Heart left ventricle (tissue), 13 donors: ENCODE measurements around the gene PHKA1.

Experiments
- POLR2A ChIP-seq, 2 donors: fragments of 450-650 bp; IDR thresholded peaks; one replicate each; pipeline ENCODE4 v1.6.1; 2017; ENCODE audit warnings: antibody characterized with exemption in 2 of 2, mild to moderate bottlenecking in 2 of 2, moderate library complexity in 2 of 2
- TF ChIP-seq, protein P1 (sequence below), 12 donors: fragments of 200-600 bp; sonication (generic) in 4 of 12; IDR thresholded peaks; one replicate each; pipeline versions ENCODE4 v1.5.0 to v1.8.0; 2018 to 2022; ENCODE audit warnings: antibody characterized with exemption in 12 of 12, mild to moderate bottlenecking in 5 of 12
- donor health status: ischemic (EF 13 %, LVEDD 7.1; RV severe dilation, severe dysfunction).
- donor health status: DM: no; HTN: yes; CAD: no.
- donor health status: DM: no; HTN: no; CAD: no.
- donor health status: ischemic (EF 25% LVEDD 6.9; RV normal size, moderate dysfunction).
- donor health status: ischemic (EF 25% LVEDD 5.7; RV mildly dilated, moderate dysfunction).
- donor health status: ischemic (EF 35%, LVEDD 5.7; RV mildly dilated, moderate dysfunction).
- donor health status: nonischemic (EF 11% LVEDD 7.7; RV severe dilation, severe dysfunction).
- donor health status: DM: yes; HTN: yes; CAD: no.
- donor health status: PGD.
- donor health status: ischemic (EF 29% LVEDD 5.4; RV normal size, mild dysfunction).
- donor health status: nonischemic (EF 23%, LVEDD 6.1; RV moderate dilation, normal function).

DNA sequence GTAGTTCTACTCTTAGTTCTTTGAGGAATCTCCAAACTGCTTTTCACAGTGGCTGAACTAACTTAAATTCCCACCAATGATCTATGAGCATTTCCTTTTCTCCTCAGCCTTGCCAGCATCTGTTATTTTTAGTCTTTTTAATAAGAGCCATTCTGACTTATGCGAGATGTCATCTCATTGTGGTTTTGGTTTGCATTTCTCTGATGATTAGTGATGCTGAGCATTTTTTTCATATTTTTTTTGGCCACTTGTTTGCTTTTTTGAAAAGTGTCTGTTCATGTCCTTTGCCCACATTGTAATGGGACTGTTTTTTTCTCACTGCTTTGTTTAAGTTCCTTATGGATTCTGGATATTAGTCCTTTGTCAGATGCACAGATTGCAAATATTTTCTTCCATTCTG lies 21.5 kb upstream of the PHKA1 start:
- no peak for TF ChIP-seq POLR2A (IDR thresholded peaks at IDR 0.05)
- TF ChIP-seq, protein P1, sequence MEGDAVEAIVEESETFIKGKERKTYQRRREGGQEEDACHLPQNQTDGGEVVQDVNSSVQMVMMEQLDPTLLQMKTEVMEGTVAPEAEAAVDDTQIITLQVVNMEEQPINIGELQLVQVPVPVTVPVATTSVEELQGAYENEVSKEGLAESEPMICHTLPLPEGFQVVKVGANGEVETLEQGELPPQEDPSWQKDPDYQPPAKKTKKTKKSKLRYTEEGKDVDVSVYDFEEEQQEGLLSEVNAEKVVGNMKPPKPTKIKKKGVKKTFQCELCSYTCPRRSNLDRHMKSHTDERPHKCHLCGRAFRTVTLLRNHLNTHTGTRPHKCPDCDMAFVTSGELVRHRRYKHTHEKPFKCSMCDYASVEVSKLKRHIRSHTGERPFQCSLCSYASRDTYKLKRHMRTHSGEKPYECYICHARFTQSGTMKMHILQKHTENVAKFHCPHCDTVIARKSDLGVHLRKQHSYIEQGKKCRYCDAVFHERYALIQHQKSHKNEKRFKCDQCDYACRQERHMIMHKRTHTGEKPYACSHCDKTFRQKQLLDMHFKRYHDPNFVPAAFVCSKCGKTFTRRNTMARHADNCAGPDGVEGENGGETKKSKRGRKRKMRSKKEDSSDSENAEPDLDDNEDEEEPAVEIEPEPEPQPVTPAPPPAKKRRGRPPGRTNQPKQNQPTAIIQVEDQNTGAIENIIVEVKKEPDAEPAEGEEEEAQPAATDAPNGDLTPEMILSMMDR (IDR thresholded peaks at IDR 0.05) = no peak
